HEK293T (cell line): ENCODE measurements around the gene CDH12.

Experiments used
- CTCF ChIA-PET: fragments of 350-600 bp; formaldehyde crosslinking; extraction: SDS; loops from one replicate; lab custom pipeline; 2021; ENCODE audit warnings: antibody characterized with exemption, inconsistent platforms; lab: Yijun Ruan, JAX
- POLR2A ChIA-PET: fragments of 350-600 bp; formaldehyde crosslinking; extraction: SDS; loops from one replicate; lab custom pipeline; 2020; ENCODE audit warnings: antibody characterized with exemption, inconsistent platforms; lab: Yijun Ruan, JAX
- DNase-seq: peaks from one replicate; pipeline ENCODE4 v3.0.0; 2012; ENCODE audit warnings: mixed read lengths; ENCODE audit errors: extremely low spot score
- ARNT ChIP-seq: fragments of 450-650 bp; IDR thresholded peaks from 2 replicates; pipeline ENCODE4 v1.6.1; 2017; ENCODE audit warnings: mild to moderate bottlenecking
- BHLHE40 ChIP-seq: fragments of 450-650 bp; IDR thresholded peaks from 2 replicates; pipeline ENCODE4 v1.6.1; 2016; ENCODE audit warnings: mild to moderate bottlenecking, moderate library complexity, borderline replicate concordance
- CTBP1 ChIP-seq: fragments of 450-650 bp; IDR thresholded peaks from 2 replicates; pipeline ENCODE4 v1.6.1; 2016; ENCODE audit warnings: borderline replicate concordance
- ELF4 ChIP-seq: fragments of 450-650 bp; IDR thresholded peaks from 2 replicates; pipeline ENCODE4 v1.6.1; 2017; ENCODE audit warnings: antibody characterized with exemption
- FOXA1 ChIP-seq: fragments of 450-650 bp; IDR thresholded peaks from 2 replicates; pipeline ENCODE4 v1.6.1; 2016; ENCODE audit warnings: mild to moderate bottlenecking
- FOXK2 ChIP-seq: fragments of 450-650 bp; IDR thresholded peaks from 2 replicates; pipeline ENCODE4 v1.6.1; 2016; ENCODE audit warnings: mild to moderate bottlenecking
- FOXM1 ChIP-seq: fragments of 450-650 bp; IDR thresholded peaks from 2 replicates; pipeline ENCODE4 v1.6.1; 2017; ENCODE audit warnings: mild to moderate bottlenecking, borderline replicate concordance
- HDGF ChIP-seq: fragments of 450-650 bp; IDR thresholded peaks from 2 replicates; pipeline ENCODE4 v1.6.1; 2017; ENCODE audit warnings: antibody characterized with exemption, borderline replicate concordance
- L3MBTL2 ChIP-seq: fragments of 450-650 bp; conservative IDR thresholded peaks from 2 replicates; pipeline ENCODE4 v1.6.1; 2016; ENCODE audit warnings: mild to moderate bottlenecking
- LEF1 ChIP-seq: fragments of 450-650 bp; IDR thresholded peaks from 2 replicates; pipeline ENCODE4 v1.6.1; 2017; ENCODE audit warnings: mild to moderate bottlenecking, borderline replicate concordance
- NFRKB ChIP-seq: fragments of 450-650 bp; IDR thresholded peaks from 2 replicates; pipeline ENCODE4 v1.6.1; 2016; ENCODE audit warnings: mild to moderate bottlenecking, moderate library complexity
- PKNOX1 ChIP-seq: fragments of 450-650 bp; IDR thresholded peaks from 2 replicates; pipeline ENCODE4 v1.6.1; 2016
- SP1 ChIP-seq: fragments of 450-650 bp; IDR thresholded peaks from 2 replicates; pipeline ENCODE4 v1.6.1; 2017
- SUZ12 ChIP-seq: fragments of 450-650 bp; IDR thresholded peaks from 2 replicates; pipeline ENCODE4 v1.6.1; 2016; ENCODE audit warnings: mild to moderate bottlenecking
- TARDBP ChIP-seq: fragments of 450-650 bp; IDR thresholded peaks from 2 replicates; pipeline ENCODE4 v1.6.1; 2016
- ZNF384 ChIP-seq: fragments of 450-650 bp; IDR thresholded peaks from 2 replicates; pipeline ENCODE4 v1.6.1; 2016

Gene CDH12

GRCh38 chr5:22650511-22650910 is 202.6 kb downstream of the CDH12 start:
- ChIA-PET POLR2A (no interaction called here), CTCF (no interaction called here)
- TF ChIP-seq L3MBTL2 (no peak), ARNT (no peak), PKNOX1 (no peak), ZNF384 (no peak), FOXK2 (no peak), BHLHE40 (no peak), FOXA1 (no peak)
- no peak for DNase-seq

DNA sequence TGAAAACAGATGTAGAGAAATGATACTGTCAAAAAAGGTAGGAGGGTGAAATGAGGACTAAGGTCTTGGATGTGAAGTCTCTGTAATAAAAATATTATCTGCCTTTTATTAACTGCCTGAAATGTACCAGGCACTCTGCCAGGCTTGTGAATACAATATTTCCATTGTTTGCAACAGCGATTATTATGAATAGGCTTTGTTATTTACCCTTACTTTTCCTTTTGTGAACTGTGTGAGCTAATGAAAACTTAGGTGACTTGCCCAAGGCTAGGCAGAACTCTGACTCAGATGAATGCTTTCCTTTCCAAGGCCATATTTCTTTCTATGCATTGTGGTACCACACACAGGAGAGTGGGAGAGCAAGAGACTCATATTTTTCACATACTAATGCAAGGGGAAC is 204.1 kb downstream of the CDH12 start:
- TF ChIP-seq BHLHE40 = no peak
- TF ChIP-seq SUZ12 = no peak
- TF ChIP-seq NFRKB = no peak
- TF ChIP-seq FOXM1 = no peak
- TF ChIP-seq FOXK2 = no peak
- TF ChIP-seq ARNT = no peak
- no peak for TF ChIP-seq FOXA1
- no peak for TF ChIP-seq LEF1
- TF ChIP-seq SP1 = no peak
- no peak for TF ChIP-seq CTBP1
- no peak for TF ChIP-seq HDGF
- TF ChIP-seq ELF4 = no peak
- no peak for TF ChIP-seq TARDBP
- TF ChIP-seq PKNOX1 = no peak
- POLR2A ChIA-PET = no interaction called here
- CTCF ChIA-PET = no interaction called here
- DNase-seq = no peak

GRCh38 chr5:22644859-22645258 is 208.3 kb downstream of the CDH12 start:
- DNase-seq = no peak
- POLR2A ChIA-PET = no interaction called here
- CTCF ChIA-PET = no interaction called here
- no peak for TF ChIP-seq ARNT
- no peak for TF ChIP-seq ZNF384
- TF ChIP-seq ELF4 = no peak

- ChIA-PET POLR2A (no interaction called here), CTCF (interaction anchor here (0.7 kb wide), 1 partner anchor 31 kb away, joined by 5 read pairs; no protein-coding TSS in a partner anchor)
- no peak for DNase-seq
- no peak for TF ChIP-seq TARDBP
- TF ChIP-seq LEF1 = no peak
- TF ChIP-seq L3MBTL2 = no peak
- no peak for TF ChIP-seq ZNF384
Observed at GRCh38 chr5:22643356-22643755, 209.8 kb downstream of the CDH12 start.

- no peak for DNase-seq
- ChIA-PET CTCF (no interaction called here), POLR2A (no interaction called here)
- no peak for TF ChIP-seq L3MBTL2
Observed at GRCh38 chr5:22631683-22632082, 221.5 kb downstream of the CDH12 start.

DNA sequence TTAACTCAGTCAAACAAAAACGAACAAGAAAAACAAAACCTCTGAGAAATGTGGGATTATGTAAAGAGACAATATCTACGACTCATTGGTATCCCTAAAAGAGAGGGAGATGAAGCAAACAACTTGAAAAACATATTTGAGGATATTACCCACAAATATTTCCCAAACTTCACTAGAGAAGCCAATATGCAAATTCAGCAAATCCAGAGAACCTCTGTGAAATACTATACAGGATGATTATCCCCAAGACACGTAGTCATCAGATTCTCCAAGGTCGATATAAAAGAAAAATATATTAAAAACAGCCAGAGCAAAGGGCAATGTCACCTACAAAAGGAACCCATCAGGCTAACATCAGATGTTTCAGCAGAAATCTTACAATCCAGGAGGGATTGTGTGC is 226.1 kb downstream of the CDH12 start:
- TF ChIP-seq PKNOX1 (no peak), CTBP1 (no peak), TARDBP (no peak), BHLHE40 (no peak), FOXK2 (no peak), ARNT (no peak), LEF1 (no peak), ELF4 (no peak), SP1 (no peak), FOXM1 (no peak), FOXA1 (no peak), ZNF384 (no peak), L3MBTL2 (no peak), NFRKB (no peak), HDGF (no peak)
- ChIA-PET CTCF (no interaction called here), POLR2A (no interaction called here)
- no peak for DNase-seq

DNA sequence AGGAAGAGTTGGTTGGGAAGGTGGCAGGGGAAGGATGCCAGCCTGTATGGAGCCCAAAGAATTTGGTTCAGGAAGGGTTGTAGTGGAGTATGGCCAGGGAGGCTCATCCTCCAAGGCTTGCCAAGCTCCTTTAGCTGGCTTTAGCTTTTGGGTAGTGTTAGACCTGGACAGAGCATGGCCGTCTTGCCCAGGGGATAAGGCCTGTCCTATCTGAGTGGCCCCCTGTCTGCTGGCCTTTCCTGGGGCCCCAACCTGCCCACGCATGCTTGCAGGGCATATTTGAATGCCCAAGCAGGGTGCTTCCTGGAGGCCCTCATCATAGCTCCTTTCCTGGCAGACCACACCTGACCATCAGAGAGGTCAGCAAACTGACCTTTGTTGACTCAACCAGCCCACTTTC is 227.7 kb downstream of the CDH12 start:
- no peak for TF ChIP-seq ARNT
- no peak for TF ChIP-seq NFRKB
- TF ChIP-seq ELF4 = no peak
- no peak for TF ChIP-seq FOXM1
- ChIA-PET CTCF (no interaction called here), POLR2A (no interaction called here)

GRCh38 chr5:22621084-22621483 is 232.1 kb downstream of the CDH12 start:
- no peak for DNase-seq
- ChIA-PET CTCF (no interaction called here), POLR2A (no interaction called here)
- no peak for TF ChIP-seq FOXK2
- no peak for TF ChIP-seq FOXM1
- TF ChIP-seq TARDBP = no peak
- TF ChIP-seq ZNF384 = no peak
- no peak for TF ChIP-seq ARNT
- TF ChIP-seq SUZ12 = no peak
- no peak for TF ChIP-seq BHLHE40
- no peak for TF ChIP-seq NFRKB
- no peak for TF ChIP-seq SP1
- no peak for TF ChIP-seq CTBP1
- TF ChIP-seq PKNOX1 = no peak
- no peak for TF ChIP-seq L3MBTL2
- no peak for TF ChIP-seq HDGF
- TF ChIP-seq FOXA1 = no peak
- TF ChIP-seq LEF1 = no peak
- no peak for TF ChIP-seq ELF4

More for the DNA sequence above, 227.7 kb downstream of the CDH12 start:
- no peak for DNase-seq
